ENCODE measurements around the gene SNX20.

GRCh38 chr16:50717091-50717490, 36.0 kb upstream of the SNX20 start:
- TF ChIP-seq EZH2 (IDR thresholded peaks at IDR 0.05; ENCODE audit: borderline replicate concordance, low read depth, low read length, poor library complexity, severe bottlenecking) = no peak
- no peak for TF ChIP-seq CTCF (conservative IDR thresholded peaks at IDR 0.05; ENCODE audit: low read depth, low read length)
